OCI-LY7 (cell line): ENCODE data around the gene SLC38A3. TPM values are rescaled to one million over a fixed set of nuclear protein-coding genes. Genes with fewer than 3 reads are reported as not detected.
A peak's percentile ranks its signal among the peaks of the same experiment; 100 is the strongest.

Experiments used
- BruUV-seq: library from RNA; stranded (reverse); fragments of 400-500 nt; replicated peaks from 2 replicates; lab custom pipeline; 2021; lab: Mats Ljungman, UMichigan
- CTCF ChIA-PET: fragments of 300-600 bp; sonication (Branson Sonifier 250); formaldehyde crosslinking; loops from one replicate; lab custom pipeline; 2022; ENCODE audit warnings: antibody characterized with exemption; ENCODE audit not compliant: unreplicated experiment; lab: Charles Lee
- POLR2A ChIA-PET: fragments of 300-600 bp; sonication (Branson Sonifier 250); formaldehyde crosslinking; loops from one replicate; lab custom pipeline; 2022; ENCODE audit warnings: antibody characterized with exemption; lab: Charles Lee
- DNase-seq: peaks from one replicate; pipeline ENCODE4 v3.0.0-alpha.2; 2015; ENCODE audit warnings: low spot score
- H2AFZ ChIP-seq: fragments of 200-600 bp; sonication (generic), shearing (Covaris generic); 2 replicates; pipeline ENCODE4 v1.6.1; 2014; ENCODE audit warnings: mild to moderate bottlenecking, antibody characterized with exemption, low read length, moderate library complexity
- H3K27ac ChIP-seq: fragments of 200-600 bp; sonication (generic); 2 replicates; pipeline ENCODE4 v1.5.1; 2014; ENCODE audit warnings: mixed run types, low read depth, mild to moderate bottlenecking, moderate library complexity, low read length, inconsistent platforms; ENCODE audit not compliant: poor library complexity, severe bottlenecking
- H3K36me3 ChIP-seq: fragments of 200-600 bp; sonication (generic); 2 replicates; pipeline ENCODE4 v1.6.1; 2014; ENCODE audit warnings: mild to moderate bottlenecking, antibody characterized with exemption, low read length, moderate library complexity, mixed read lengths; ENCODE audit not compliant: insufficient read depth
- H3K4me1 ChIP-seq: fragments of 200-600 bp; sonication (generic); 2 replicates; pipeline ENCODE4 v1.5.1; 2014; ENCODE audit warnings: mild to moderate bottlenecking, low read length; ENCODE audit not compliant: insufficient read depth, poor library complexity, severe bottlenecking
- H3K4me2 ChIP-seq: fragments of 200-600 bp; sonication (generic); 2 replicates; pipeline ENCODE4 v1.6.1; 2014; ENCODE audit warnings: mild to moderate bottlenecking, low read length
- H3K4me3 ChIP-seq: fragments of 200-600 bp; sonication (generic); 2 replicates; pipeline ENCODE4 v1.5.1; 2014; ENCODE audit warnings: mild to moderate bottlenecking, low read depth, low read length; ENCODE audit not compliant: poor library complexity, severe bottlenecking
- H3K79me2 ChIP-seq: fragments of 200-600 bp; sonication (generic); 2 replicates; pipeline ENCODE4 v1.6.1; 2016; ENCODE audit warnings: low read depth, mild to moderate bottlenecking, low read length, moderate library complexity, mixed read lengths; ENCODE audit not compliant: insufficient read depth
- H3K9me2 ChIP-seq: fragments of 200-600 bp; sonication (generic); 2 replicates; pipeline ENCODE4 v1.6.1; 2016; ENCODE audit warnings: mild to moderate bottlenecking, low read length, mixed read lengths; ENCODE audit not compliant: insufficient read depth
- H3K9me3 ChIP-seq: fragments of 200-600 bp; sonication (generic); 2 replicates; pipeline ENCODE4 v1.6.1; 2014; ENCODE audit warnings: mild to moderate bottlenecking, mixed run types, low read length, mixed read lengths
- H4K20me1 ChIP-seq: fragments of 200-600 bp; sonication (generic); 2 replicates; pipeline ENCODE4 v1.6.1; 2014; ENCODE audit warnings: mild to moderate bottlenecking, antibody characterized with exemption, low read length, moderate library complexity, mixed read lengths; ENCODE audit not compliant: insufficient read depth
- EZH2phosphoT487 ChIP-seq: fragments of 200-600 bp; sonication (generic); IDR thresholded peaks from 2 replicates; pipeline ENCODE4 v1.6.1; 2018; ENCODE audit warnings: low read depth, borderline replicate concordance, mild to moderate bottlenecking, mixed run types, antibody characterized with exemption, low read length, moderate library complexity, mixed read lengths
- intact Hi-C: fragments of 100-400 bp; cut with micrococcal nuclease; formaldehyde crosslinking; loops from one replicate; pipeline ENCODE4 v1.10.0; 2022; ENCODE audit not compliant: unreplicated experiment
- total RNA-seq, 2 experiments: library from RNA; depleted of rRNA in 1 of 2; stranded (reverse); fragments of >200 nt in 1 of 2; shearing (Covaris generic) in 1 of 2; gene quantifications; 2 replicates each; pipeline ENCODE4 v1.2.3, GENCODE V29; 2014 to 2022
- TF ChIP-seq, protein P1 (sequence below): fragments of 200-600 bp; sonication (generic); conservative IDR thresholded peaks from 2 replicates; pipeline ENCODE4 v1.5.1; 2014; ENCODE audit warnings: mild to moderate bottlenecking, antibody characterized with exemption, low read length, moderate library complexity, mixed read lengths

Gene SLC38A3
- total RNA-seq, 2 experiments from 2014 or later = not detected

GRCh38 chr3:50236484-50237132 lies 31.5 kb downstream of the SLC38A3 start:
- TSS peak; percentile 52 for BruUV-seq
- peaks cover 52% of the 10 kb centered on the region for H3K79me2 ChIP-seq
- peak overlapping the region; percentile 64 for H3K27ac ChIP-seq
- H2AFZ ChIP-seq = no peak overlapping the region
- H3K4me3 ChIP-seq = peak overlapping the region; percentile 80
- H3K36me3 ChIP-seq = peaks cover 27% of the 10 kb centered on the region; the same call in 1 of the 2 replicates
- H3K9me2 ChIP-seq = no peaks in the 10 kb centered on the region
- DNase-seq = no peak
- ChIA-PET CTCF (interaction anchor here (1.1 to 1.4 kb wide), 2 partner anchors 10 kb away, joined by 3 to 12 read pairs; no protein-coding TSS in a partner anchor), POLR2A (interaction anchor here (0.6 to 1.8 kb wide), 3 partner anchors 10 to 1281 kb away, joined by 3 to 12 read pairs (median 5); partner anchors contain the start of gene TUSC2)
- H3K9me3 ChIP-seq = no peaks in the 10 kb centered on the region
- intact Hi-C loops = loop anchor here (1.0 to 5.0 kb wide), 3 partner anchors 10 to 331 kb away; partner anchors contain the start of genes C3orf18 and HEMK1
- TF ChIP-seq, protein P1, sequence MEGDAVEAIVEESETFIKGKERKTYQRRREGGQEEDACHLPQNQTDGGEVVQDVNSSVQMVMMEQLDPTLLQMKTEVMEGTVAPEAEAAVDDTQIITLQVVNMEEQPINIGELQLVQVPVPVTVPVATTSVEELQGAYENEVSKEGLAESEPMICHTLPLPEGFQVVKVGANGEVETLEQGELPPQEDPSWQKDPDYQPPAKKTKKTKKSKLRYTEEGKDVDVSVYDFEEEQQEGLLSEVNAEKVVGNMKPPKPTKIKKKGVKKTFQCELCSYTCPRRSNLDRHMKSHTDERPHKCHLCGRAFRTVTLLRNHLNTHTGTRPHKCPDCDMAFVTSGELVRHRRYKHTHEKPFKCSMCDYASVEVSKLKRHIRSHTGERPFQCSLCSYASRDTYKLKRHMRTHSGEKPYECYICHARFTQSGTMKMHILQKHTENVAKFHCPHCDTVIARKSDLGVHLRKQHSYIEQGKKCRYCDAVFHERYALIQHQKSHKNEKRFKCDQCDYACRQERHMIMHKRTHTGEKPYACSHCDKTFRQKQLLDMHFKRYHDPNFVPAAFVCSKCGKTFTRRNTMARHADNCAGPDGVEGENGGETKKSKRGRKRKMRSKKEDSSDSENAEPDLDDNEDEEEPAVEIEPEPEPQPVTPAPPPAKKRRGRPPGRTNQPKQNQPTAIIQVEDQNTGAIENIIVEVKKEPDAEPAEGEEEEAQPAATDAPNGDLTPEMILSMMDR = no peak
- TF ChIP-seq EZH2phosphoT487 = no peak
- H3K4me2 ChIP-seq = peak overlapping the region; percentile 87
- H4K20me1 ChIP-seq = 0 out of 2 replicates have a peak, but pooled peaks cover under 1% of the 10 kb centered on the region
- H3K4me1 ChIP-seq = peaks cover 48% of the 10 kb centered on the region

- no peak overlapping the region; the same call in 1 of the 2 replicates for H2AFZ ChIP-seq
- POLR2A ChIA-PET = interaction anchor here (0.6 to 0.9 kb wide), 8 partner anchors 9 to 1282 kb away, joined by 3 to 6 read pairs (median 4); partner anchors contain the start of gene SEMA3B
- peaks cover 6% of the 10 kb centered on the region; the same call in 1 of the 2 replicates for H4K20me1 ChIP-seq
- no peaks in the 10 kb centered on the region for H3K9me3 ChIP-seq
- H3K4me2 ChIP-seq = peak overlapping the region; percentile 87
- H3K36me3 ChIP-seq = peaks cover 27% of the 10 kb centered on the region; the same call in 1 of the 2 replicates
- no TSS peak for BruUV-seq
- TF ChIP-seq EZH2phosphoT487 = no peak
- TF ChIP-seq, protein P1 = no peak
- CTCF ChIA-PET = interaction anchor here (1.4 kb wide), 1 partner anchor 9 kb away, joined by 3 read pairs; no protein-coding TSS in a partner anchor
- peaks cover 58% of the 10 kb centered on the region for H3K79me2 ChIP-seq
- DNase-seq = peak; percentile 58
- peaks cover 54% of the 10 kb centered on the region for H3K4me1 ChIP-seq
- intact Hi-C loops = loop anchor here (1.0 to 5.0 kb wide), 3 partner anchors 9 to 330 kb away; partner anchors contain the start of genes C3orf18 and HEMK1
- H3K27ac ChIP-seq = peak overlapping the region; percentile 64
- peak overlapping the region; percentile 80 for H3K4me3 ChIP-seq
- no peaks in the 10 kb centered on the region for H3K9me2 ChIP-seq
Measured at GRCh38 chr3:50237133-50237651, 32.1 kb downstream of the SLC38A3 start.
